Activated CD4-positive, alpha-beta T cell treated with anti-CD3 and anti-CD28 coated beads for 24 hours (primary cell): ENCODE data around the gene IMPG2.

Source experiments
- DNase-seq, 2 donors: peaks; one replicate each; pipeline ENCODE4 v3.0.0-alpha.2; 2020; ENCODE audit warnings: low read depth in 2 of 2

Gene IMPG2

GRCh38 chr3:101273608-101274007 lies 46.8 kb downstream of the IMPG2 start:
- DNase-seq, result no peak

- DNase-seq, result no peak
Measured at GRCh38 chr3:101273156-101273555, 47.2 kb downstream of the IMPG2 start.

- no peak for DNase-seq
Measured at GRCh38 chr3:101271728-101272127, 48.6 kb downstream of the IMPG2 start.

GRCh38 chr3:101270149-101270548 lies 50.2 kb downstream of the IMPG2 start:
- no peak for DNase-seq

- no peak for DNase-seq
Measured at GRCh38 chr3:101268971-101269671, 51.3 kb downstream of the IMPG2 start.

- DNase-seq, result no peak
Measured at GRCh38 chr3:101268141-101268540, 52.2 kb downstream of the IMPG2 start.

- DNase-seq, result no peak
Measured at GRCh38 chr3:101266566-101266965, 53.8 kb downstream of the IMPG2 start.

- DNase-seq, result no peak
Measured at GRCh38 chr3:101266071-101266470, 54.3 kb downstream of the IMPG2 start.

- no peak for DNase-seq
Measured at GRCh38 chr3:101262393-101263240, 57.8 kb downstream of the IMPG2 start.

GRCh38 chr3:101261506-101261905 lies 58.9 kb downstream of the IMPG2 start:
- DNase-seq, result no peak

- DNase-seq, result no peak
Measured at GRCh38 chr3:101259485-101260341, 60.7 kb downstream of the IMPG2 start.

GRCh38 chr3:101256511-101256910 lies 63.9 kb downstream of the IMPG2 start:
- DNase-seq, result no peak

GRCh38 chr3:101255441-101255840 lies 64.9 kb downstream of the IMPG2 start:
- no peak for DNase-seq

GRCh38 chr3:101253396-101253795 lies 67.0 kb downstream of the IMPG2 start:
- no peak for DNase-seq

- DNase-seq, result no peak
Measured at GRCh38 chr3:101252945-101253344, 67.4 kb downstream of the IMPG2 start.

GRCh38 chr3:101252307-101252706 lies 68.1 kb downstream of the IMPG2 start:
- DNase-seq, result no peak

GRCh38 chr3:101251441-101251840 lies 68.9 kb downstream of the IMPG2 start:
- no peak for DNase-seq

GRCh38 chr3:101249522-101249921 lies 70.9 kb downstream of the IMPG2 start:
- DNase-seq, result no peak

GRCh38 chr3:101248736-101249135 lies 71.6 kb downstream of the IMPG2 start:
- DNase-seq, result no peak

- no peak for DNase-seq
Measured at GRCh38 chr3:101244212-101244575, 76.2 kb downstream of the IMPG2 start.

GRCh38 chr3:101243285-101244211 lies 76.8 kb downstream of the IMPG2 start:
- DNase-seq, result no peak
